ENCODE measurements around the gene BCL6B. TPM values are rescaled to one million over a fixed set of nuclear protein-coding genes. Genes with fewer than 3 reads are reported as not detected.

The BCL6B gene
- total RNA-seq, 1 donor from 2014 or later, result not detected

Other genes starting within 250 kb of the BCL6B start
- gene FBXO39, start 246.8 kb upstream of the BCL6B start, total RNA-seq, result not detected in 2 replicates
- gene TEKT1, start 191.3 kb upstream of the BCL6B start, total RNA-seq, result not detected in 2 replicates
- 0.98 and 1.0 TPM in 2 replicates for gene ALOX12, start 27.0 kb upstream of the BCL6B start, total RNA-seq
- 180 and 275 TPM in 2 replicates for gene RNASEK, start 10.4 kb upstream of the BCL6B start, total RNA-seq
- gene SLC16A13, start 13.0 kb downstream of the BCL6B start, total RNA-seq, result 3.1 and 4.1 TPM in 2 replicates
- not detected in 2 replicates for gene SLC16A11, start 21.0 kb downstream of the BCL6B start, total RNA-seq
- gene CLEC10A, start 57.2 kb downstream of the BCL6B start, total RNA-seq, result not detected in 2 replicates
- not detected in 2 replicates for gene ASGR2, start 91.8 kb downstream of the BCL6B start, total RNA-seq
- gene ASGR1, start 156.3 kb downstream of the BCL6B start, total RNA-seq, result 0.72 and 5.1 TPM in 2 replicates
- 2.6 and 7.8 TPM in 2 replicates for gene DLG4, start 196.8 kb downstream of the BCL6B start, total RNA-seq
- 320 and 573 TPM in 2 replicates for gene ACADVL, start 196.9 kb downstream of the BCL6B start, total RNA-seq
- gene DVL2, start 211.5 kb downstream of the BCL6B start, total RNA-seq, result 46.5 and 68.0 TPM in 2 replicates
- gene PHF23, start 216.4 kb downstream of the BCL6B start, total RNA-seq, result 27.1 and 42.8 TPM in 2 replicates
- 298 and 570 TPM in 2 replicates for gene GABARAP, start 219.4 kb downstream of the BCL6B start, total RNA-seq
- 36.4 and 58.5 TPM in 2 replicates for gene CTDNEP1, start 228.7 kb downstream of the BCL6B start, total RNA-seq
- gene ELP5, start 229.2 kb downstream of the BCL6B start, total RNA-seq, result 37.0 and 54.8 TPM in 2 replicates
- 105 and 200 TPM in 2 replicates for gene CLDN7, start 239.4 kb downstream of the BCL6B start, total RNA-seq

Data from epithelial cell of proximal tubule (primary cell).